GM21447 (cell line): ENCODE data around the gene NLRP1.

Experiments
- ATAC-seq: cut with Tn5 transposase; IDR thresholded peaks from one replicate; pipeline ENCODE4 v1.9.1; 2021; ENCODE audit not compliant: unreplicated experiment

Gene NLRP1

DNA sequence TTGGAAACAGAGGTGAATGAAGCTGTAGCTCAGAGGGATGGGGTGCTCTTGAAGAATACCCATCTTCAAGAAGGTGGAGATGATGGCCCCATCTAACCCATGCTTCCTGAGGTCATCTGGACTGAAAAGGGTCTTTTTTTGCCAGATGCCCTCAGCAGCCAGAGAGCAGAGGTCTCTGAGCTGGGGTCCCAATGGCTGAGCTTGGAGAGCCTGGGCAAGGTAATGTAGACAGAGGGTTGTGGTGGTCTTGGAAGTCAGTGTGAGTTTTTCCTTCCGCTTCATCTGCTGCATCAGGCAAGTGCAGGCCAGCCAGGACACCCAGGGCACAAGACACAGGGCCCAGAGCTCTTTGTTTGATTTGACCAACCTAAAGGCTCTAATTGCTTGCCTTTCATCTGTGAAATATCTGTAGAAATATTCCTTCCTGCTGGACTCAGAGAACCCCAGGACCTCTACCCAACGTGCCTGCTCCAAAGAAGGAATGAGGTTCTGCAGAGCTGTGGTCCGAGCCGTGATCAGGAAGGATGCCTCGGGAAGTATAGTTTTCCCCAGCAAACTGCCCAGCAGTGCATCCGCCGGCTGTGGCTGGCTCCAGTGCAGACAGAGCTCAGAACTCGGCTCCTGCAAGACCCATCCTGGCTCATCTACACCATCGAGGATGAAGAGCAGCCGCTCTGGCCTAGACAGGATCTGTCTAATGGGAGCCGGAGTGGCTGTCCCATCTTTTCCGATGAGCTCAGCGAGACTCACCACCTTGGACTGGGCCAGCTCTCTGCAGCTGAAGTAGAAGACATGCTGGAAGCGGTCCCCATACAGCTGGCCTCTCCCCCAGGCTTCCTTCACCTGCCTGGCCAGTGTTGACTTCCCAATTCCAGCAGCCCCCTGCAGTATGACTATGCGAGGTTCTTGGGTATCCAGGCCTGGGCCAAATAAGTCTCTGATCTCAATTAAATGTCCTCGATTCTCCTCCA, 25.2 kb downstream of the NLRP1 start:
- no peak for ATAC-seq

DNA sequence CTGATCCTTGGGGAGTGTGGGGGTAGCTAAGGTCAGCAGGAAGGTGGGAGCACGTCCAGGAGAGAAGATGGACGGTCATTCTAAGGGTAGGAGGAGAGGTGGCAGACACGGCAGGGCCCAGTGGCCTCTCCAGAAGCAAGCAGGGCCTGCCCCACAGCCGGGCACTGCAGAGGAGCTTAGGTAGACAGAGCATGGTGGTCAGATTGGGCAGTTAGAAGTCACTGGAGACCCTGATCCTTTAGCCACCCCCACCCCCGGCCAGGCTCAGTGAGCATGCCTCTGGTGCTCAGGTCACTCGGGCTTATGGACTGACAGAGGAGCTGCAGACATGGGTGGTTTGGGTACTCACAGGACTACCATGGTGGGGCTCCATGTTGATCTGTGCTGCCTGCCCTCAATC, 26.3 kb downstream of the NLRP1 start:
- ATAC-seq, result no peak

DNA sequence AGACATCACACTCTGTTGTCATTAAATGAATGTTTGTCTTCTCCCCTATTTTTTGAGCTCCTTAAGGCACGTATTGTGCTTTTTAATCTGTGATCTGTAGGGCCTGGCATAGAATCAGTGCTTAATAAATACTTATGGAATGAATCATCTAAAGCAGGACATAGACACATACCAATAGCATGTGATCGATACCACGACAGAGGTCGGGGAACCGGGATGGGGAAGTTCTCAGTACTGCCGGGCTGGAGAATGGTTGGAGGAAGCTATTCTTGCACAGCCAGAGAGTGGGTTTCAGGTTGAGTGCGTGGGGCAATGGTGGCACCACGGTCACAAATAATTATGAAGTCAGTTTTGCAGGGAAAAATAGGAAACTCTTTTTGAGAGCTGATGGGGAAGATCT, 26.8 kb downstream of the NLRP1 start:
- no peak for ATAC-seq

DNA sequence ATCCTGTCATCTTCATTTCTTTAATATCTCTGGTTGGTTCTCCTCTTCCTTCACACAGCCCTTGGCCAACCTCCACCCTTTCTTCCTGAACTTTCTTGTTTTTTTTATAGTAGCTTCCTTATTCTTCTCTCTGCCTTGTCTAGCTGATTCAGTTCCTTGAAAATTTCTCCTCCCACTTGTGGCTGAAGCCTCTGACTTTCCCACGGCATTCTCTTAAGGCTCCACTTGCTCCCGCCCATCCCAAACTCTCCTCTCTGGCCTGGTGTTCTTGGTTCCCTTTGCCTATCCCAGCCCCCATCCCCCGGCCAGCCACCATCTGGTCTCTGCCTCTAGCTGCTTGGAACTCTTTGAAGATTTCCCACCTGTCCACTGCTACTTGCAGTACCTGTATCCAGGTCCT, 29.1 kb downstream of the NLRP1 start:
- ATAC-seq, result no peak

DNA sequence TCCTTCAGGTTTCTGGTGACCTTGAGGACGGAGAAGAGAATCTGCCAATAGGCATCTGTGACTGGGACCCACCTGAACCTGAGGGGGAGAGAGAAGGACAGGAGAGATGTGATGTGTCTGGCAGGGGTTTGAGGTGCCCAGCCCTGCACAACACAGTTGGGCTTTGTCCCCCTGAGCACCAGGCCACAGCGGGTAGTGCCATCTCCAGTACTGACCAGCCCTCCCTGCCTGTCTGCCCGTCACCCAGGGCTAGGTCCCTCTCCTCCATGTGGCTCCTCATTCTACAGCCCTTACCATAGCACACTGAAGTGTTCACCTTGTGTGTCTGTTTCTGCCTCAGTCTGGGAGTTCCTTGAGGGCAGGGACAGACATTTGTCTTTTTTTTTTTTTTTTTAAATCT, 30.8 kb downstream of the NLRP1 start:
- ATAC-seq, result no peak

DNA sequence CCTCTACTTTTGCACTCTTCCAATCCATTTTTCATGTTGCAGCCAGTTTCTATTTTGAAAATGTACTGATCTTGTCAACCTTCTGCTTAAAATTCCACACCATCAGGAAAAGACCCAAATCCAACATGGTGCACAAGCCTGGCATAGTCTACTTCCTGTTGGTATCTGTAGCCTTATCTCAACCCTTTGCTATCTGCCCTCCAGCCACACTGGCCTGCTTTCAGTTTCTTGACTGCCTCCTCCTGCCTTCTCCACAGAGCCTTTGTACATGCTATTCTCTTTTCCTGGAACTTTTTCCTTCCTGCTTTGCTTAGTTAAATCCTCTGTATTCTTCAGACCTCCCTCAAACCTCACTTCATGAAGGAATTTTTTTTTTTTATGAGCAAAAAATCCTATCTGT, 31.5 kb downstream of the NLRP1 start:
- no peak for ATAC-seq

DNA sequence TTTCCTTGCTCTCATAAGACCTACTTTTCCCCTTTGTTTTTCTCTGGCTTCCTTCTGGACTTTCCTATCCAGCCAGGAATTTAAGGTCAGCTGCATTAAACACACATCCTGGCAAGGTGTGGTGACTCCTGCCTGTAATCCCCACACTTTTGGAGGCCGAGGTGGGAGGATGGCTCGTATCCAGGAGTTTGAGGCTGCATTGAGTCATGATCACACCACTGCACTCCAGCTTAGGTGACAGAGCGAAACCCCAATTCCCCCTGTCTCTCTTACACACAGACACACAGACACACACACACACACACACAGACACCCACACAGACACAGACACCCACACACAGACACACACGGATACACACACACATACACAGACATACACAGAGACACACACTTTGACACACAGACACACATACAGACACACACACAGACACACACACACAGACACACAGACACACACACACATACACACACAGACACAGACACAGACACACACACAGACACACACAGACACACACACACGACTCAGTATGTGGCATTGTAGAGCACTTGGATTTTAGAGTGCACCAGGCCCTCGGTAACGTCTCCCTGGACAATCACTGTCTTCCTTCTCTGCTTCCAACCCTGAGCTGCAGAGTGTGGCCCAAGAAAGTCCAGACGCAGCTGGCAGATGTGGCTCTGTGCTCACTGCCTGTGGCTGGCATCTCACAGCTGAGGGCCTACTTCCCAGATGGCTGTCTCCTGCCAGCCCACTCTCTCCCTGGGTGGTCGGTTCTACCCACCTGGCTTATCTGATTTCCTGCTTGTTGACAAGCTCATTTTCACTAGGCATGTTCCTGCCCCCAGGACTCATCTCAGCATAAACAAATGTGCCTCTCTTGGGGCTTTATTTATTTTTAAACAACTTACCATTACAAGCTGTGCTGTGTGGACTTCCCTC, 39.0 kb downstream of the NLRP1 start:
- no peak for ATAC-seq

DNA sequence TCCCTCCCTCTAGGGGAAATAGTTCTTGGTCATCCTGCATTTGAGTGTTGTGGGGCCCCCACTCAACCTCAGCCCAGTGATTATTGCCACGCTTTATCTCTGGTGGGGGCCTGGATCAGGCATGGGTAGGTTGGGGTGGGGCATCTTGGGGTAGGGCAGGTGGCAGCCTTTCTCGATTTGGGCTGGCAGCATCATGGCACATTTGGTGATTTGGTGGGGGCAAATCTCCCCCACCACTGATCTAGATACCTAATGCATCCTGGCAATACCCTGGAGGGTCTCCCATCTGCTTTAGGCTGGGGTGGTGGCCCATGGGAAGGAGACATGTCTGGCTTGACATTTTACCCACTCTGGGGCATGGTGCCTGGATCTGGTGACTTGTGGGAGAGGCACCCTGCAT, 40.2 kb downstream of the NLRP1 start:
- ATAC-seq, result no peak

DNA sequence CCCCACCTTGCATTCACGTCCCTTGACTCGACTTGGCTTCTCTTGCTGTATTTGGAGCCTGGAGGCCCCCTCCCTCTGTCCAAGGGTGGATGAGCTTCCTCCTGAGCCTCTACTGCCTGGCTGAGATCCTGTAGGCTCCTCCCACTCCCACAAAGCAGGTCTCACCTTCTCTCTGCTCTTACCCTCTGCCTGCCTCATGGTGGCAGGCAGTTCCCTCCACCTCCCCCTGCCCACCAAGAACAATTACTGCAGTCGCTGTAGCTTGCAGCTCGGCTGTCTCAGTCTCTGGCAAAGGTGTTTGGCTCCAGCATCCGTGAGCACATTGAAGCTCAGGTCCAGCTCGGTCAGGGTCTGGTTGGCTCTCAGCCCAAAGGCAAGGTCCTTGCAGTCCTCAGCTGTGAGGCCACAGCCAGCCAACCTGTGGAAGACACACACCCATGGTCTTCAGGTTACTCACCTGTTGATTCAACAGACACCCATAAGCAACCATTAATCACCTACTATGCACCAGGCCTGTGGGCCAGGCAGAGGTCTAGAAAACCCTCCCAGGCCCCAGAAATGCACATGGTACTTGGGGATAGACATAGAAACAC, 42.6 kb downstream of the NLRP1 start:
- ATAC-seq, result no peak

DNA sequence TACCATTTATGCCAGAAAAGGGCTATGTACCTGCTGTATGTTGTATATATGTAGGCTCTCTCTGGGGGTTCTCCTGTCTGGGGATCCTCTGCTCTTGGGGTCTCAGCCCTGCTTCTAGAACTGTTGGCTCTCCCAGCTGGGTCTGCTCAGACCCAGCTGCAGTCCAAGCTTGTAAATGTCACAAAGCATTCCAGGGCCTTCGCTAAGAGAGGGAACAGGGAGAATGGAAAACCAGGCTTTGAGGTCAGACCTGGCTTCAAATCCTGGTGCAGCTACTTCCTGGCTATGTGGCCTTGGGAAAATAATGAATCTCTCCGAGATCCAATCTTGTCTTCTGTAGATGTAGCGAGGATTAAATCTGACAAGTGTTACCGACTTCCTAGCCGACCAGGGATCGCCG, 44.0 kb downstream of the NLRP1 start:
- ATAC-seq, result no peak

DNA sequence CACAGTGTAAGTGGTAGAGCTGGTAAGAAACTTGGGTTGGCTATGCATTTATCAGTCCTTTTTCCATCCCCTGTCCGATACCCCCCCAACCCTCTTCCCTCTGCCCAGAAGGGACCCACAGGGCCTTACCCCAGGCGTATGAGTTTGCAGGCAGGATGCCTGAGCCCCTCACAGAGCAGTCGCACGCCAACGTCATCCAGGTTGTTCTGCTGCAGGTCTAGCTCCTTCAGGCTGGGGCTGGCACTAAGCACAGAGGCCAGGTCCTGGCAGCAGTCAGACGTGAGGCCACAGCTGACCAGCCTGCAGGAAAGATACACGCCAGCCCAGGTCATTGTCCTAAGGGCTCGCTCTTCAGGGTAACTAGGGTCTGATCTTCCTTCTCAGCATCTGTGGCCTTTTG, 45.0 kb downstream of the NLRP1 start:
- no peak for ATAC-seq

DNA sequence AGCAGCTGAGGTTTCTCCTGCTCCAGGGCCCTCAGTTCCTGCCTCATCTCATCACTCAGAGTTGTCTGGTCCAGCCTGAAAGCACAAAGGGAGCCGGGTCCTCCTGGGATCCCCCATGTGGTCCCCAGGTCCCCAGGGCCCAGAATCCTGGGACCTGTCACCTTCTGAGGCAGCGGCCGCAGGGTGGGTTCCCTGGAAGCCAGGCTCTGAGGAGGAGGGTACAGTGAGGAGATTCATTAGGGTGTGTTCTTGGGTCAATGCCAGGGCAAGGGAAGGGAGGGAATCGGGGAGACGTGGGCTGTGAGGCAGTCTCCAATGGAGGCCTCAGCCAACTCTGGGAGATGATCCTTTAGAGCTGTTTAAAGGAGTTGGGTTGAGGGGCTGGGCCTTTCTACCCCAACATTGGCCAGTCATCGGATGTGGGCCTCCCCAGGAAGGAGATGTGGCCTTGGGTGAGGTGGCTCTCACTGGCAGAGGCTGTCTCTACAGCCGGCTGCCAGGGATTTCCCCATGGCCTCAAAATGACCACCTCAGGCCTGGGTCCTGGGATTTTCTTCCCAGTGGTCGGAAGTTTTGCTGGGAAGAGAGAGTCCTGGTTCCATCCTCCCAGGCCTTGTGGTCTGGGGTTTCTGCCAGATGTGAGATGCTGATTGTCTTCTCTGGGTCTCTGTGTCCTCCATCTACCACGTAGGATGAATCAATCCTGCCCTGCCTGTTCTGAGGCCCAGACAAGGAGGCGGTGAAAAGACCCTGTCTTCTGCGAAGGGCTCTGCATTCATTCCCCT, 47.3 kb downstream of the NLRP1 start:
- ATAC-seq, result no peak

DNA sequence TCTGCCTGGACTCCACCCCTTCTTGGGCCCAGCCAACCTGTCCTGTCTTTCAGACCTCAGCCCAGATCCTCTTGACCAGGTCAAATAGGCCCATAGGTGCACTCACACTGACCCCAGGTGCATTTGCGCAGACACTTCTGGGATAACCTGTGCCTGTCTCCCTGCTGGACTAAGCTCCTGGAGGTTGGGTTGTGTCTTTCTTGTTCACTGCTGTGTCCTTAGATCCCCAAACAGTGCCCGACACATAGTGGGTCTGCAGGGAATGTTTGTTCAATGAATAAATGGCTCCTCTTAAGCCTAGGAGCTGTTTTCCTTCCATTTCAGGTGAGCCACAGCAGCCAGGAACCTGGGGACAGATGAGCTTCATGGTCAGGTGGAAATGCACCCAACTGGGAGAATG, 48.9 kb downstream of the NLRP1 start:
- no peak for ATAC-seq

DNA sequence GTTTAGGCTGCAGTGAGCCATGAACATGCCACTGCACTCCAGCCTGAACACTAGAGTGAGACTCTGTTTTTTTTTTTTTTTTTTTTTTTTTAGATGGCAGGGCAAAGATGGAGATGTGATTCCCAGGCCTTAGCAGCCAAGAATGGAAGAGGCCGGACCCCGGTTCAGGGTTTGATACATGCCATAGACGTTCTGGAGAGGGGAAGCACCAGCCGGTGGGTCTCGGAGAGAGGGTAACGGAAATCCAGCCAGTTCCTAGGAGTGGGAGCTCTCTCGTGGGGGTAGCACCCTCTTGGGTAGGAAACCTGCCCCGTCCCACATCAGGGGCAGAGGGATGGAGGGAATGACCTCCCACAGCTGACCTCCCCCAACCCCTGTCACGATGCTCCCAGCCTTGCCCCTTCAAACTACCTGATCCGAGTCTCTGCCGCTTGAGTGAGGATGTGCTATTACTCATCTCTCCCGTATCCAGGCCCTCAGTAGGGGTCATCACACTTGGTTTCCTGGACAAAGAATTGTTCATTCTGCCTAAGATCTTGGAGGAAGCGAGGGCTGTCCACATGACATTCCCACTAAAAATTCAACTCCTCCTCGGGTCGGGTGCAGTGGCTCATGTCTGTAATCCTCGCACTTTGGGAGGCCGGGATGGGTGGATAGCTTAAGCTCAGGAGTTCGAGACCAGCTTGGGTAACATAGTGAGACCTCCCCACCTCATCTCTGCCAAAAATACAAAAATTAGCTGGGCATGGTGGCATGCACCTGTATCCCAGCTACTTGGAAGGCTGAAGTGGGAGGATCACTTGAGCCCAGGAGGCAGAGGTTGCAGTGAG, 50.6 kb downstream of the NLRP1 start:
- ATAC-seq, result no peak

DNA sequence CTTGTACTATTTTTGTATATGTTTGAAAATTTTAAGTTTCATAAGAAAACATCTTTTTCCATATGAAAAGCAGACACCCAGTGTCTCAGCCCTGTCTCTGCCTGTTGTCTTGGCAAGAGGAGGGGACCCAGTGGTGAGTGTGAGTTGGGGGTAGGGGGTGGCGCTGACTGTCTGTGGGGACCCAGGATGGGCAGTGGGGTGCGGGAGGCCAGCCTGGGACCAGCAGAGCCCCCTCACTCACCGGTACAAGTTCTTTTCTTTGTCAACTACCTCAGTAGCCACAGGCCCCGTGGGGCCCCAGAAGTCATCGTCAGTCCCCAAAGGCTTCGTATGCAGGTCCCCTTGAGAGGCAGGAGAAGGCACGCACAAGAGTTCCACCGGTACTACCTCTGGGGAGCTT, 51.7 kb downstream of the NLRP1 start:
- no peak for ATAC-seq

DNA sequence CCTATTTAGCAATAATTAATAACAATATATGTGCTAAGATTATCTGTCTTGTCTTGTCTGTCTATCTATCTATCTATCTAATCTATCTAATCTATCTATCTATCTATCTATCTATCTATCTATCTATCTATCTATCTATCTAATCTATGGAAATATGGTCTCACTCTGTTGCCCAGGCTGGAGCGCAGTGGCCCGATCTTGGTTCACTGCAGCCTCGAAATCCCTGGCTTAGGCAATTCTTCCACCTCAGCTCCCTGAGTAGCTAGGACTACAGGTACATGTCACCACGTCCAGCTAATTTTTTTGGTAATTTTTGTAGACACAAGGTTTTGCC, 53.3 kb downstream of the NLRP1 start:
- ATAC-seq, result no peak

DNA sequence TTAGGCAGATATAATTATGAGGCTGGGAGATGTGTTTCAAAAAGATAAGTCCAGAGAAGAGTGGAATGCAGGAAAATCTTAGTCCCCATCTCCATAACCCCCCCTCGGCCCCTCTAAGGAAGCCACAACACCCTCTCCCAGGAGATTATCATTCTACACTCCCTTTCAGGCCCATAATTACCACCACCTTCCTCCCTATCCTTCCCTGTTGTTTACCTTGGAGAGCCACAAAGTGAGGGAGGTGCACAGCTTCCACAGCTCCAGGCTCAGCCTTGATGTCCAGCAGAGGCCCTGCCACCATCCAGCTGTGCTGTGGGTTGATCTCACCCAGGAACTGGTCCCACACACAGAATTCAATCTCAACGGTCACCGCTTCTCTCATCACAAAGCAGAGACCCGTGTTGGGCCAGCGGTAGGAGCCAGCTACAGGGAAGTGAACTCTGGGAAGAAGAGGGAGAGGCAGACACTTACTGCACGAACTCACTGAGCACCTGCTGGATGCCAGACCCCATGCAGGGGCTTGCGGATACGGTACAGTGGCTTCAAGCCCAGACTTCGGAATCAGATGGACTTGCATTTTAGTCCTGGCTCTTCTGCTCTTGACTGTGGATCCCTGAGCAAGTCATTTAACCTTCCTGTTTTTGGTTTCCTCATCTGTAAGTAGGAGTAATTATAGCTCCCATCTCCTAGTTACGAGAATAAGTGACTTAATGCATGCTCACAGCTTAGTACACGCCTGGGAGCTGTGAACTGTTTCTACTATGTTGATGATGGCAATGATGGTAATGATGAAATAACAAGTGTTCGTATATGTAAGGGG, 53.8 kb downstream of the NLRP1 start:
- no peak for ATAC-seq

DNA sequence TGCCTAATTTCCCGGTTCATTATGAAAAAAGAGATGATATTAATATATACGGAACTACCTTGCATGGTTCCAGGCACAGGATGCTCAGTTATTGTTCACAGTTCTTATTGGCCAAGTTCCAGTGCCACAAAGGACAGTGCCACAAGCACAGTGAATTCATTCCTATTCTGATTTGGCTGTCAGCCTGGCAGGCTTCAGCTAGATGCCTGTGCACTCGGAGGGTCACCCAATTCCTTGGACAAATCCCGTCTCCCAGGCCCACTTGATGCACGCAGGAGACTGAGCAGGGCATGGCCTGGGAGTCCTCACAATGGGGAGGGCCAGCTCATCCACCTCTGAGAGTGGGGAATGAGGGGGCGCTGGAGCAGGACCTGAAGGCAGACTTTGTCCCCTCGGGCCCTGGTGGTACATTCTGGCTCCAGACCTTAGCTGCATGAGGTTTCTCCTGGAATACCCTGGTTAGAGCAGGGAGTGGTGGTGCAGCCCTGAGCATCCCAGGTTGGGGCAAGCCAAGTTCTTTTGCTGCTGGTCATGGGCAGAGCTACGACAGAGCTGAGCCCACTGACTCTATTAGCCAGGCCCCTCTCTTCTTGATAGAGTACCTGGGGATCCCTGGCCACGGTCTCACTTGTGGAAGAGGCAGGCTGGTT, 56.6 kb downstream of the NLRP1 start:
- no peak for ATAC-seq
